Gastroesophageal sphincter (tissue), 3 donors: ENCODE results near the gene ATP6V1C2.

ENCODE experiments used
- POLR2A ChIP-seq, 2 donors: fragments of 450-650 bp; IDR thresholded peaks; one replicate each; pipeline ENCODE4 v1.6.1; 2017; ENCODE audit warnings: antibody characterized with exemption in 2 of 2, mild to moderate bottlenecking in 2 of 2, moderate library complexity in 1 of 2
- POLR2AphosphoS5 ChIP-seq: sonication (generic); formaldehyde crosslinking; IDR thresholded peaks from one replicate; pipeline ENCODE4 v1.6.1; 2017; ENCODE audit warnings: antibody characterized with exemption
- TF ChIP-seq, protein P1 (sequence below), 4 experiments: fragments of 200-600 bp in 2 of 4; fragments of 450-650 bp in 2 of 4; sonication (generic) in 1 of 4; IDR thresholded peaks; one replicate each; pipeline ENCODE4 v1.5.1; 2017 to 2019; ENCODE audit warnings: antibody characterized with exemption in 4 of 4, mild to moderate bottlenecking in 2 of 4, moderate library complexity in 2 of 4

- TF ChIP-seq POLR2A (IDR thresholded peaks at IDR 0.05): no peak
- TF ChIP-seq, protein P1, sequence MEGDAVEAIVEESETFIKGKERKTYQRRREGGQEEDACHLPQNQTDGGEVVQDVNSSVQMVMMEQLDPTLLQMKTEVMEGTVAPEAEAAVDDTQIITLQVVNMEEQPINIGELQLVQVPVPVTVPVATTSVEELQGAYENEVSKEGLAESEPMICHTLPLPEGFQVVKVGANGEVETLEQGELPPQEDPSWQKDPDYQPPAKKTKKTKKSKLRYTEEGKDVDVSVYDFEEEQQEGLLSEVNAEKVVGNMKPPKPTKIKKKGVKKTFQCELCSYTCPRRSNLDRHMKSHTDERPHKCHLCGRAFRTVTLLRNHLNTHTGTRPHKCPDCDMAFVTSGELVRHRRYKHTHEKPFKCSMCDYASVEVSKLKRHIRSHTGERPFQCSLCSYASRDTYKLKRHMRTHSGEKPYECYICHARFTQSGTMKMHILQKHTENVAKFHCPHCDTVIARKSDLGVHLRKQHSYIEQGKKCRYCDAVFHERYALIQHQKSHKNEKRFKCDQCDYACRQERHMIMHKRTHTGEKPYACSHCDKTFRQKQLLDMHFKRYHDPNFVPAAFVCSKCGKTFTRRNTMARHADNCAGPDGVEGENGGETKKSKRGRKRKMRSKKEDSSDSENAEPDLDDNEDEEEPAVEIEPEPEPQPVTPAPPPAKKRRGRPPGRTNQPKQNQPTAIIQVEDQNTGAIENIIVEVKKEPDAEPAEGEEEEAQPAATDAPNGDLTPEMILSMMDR (IDR thresholded peaks at IDR 0.05): no peak
- TF ChIP-seq POLR2AphosphoS5: no peak
These were observed 42.8 kb downstream of the ATP6V1C2 start for GRCh38 chr2:10764096-10764785.
